ENCODE data around the gene PDE4D.
"Not testable (repeated sequence)": the region's sequence is repeated elsewhere in the genome, so short reads cannot be mapped to it uniquely, and the experiment has no call there.

Gene PDE4D

GRCh38 chr5:59682542-59682941, 211.0 kb downstream of the PDE4D start:
- TF ChIP-seq CTCF (IDR thresholded peaks at IDR 0.05; ENCODE audit: low read depth, low read length), result no peak
- Histone ChIP-seq H3K4me3 (ENCODE audit: low read depth, low read length) (no peak overlapping the region), H3K27ac (peak overlapping the region; percentile 29)

GRCh38 chr5:59678943-59679342, 214.6 kb downstream of the PDE4D start:
- Histone ChIP-seq H3K4me3 (ENCODE audit: low read depth, low read length) (no peak overlapping the region), H3K9me3 (ENCODE audit: severe bottlenecking) (no peaks in the 10 kb centered on the region), H3K27ac (no peak overlapping the region), H3K36me3 (no peaks in the 10 kb centered on the region), H3K27me3 (ENCODE audit: insufficient read depth, low read depth, severe bottlenecking) (no peaks in the 10 kb centered on the region)
- DNase-seq, result no peak
- TF ChIP-seq CTCF (IDR thresholded peaks at IDR 0.05; ENCODE audit: low read depth, low read length), result no peak

More at GRCh38 chr5:59682542-59682941, 211.0 kb downstream of the PDE4D start:
- DNase-seq, result no peak
- Histone ChIP-seq H3K27me3 (ENCODE audit: insufficient read depth, low read depth, severe bottlenecking) (no peaks in the 10 kb centered on the region), H3K36me3 (no peaks in the 10 kb centered on the region), H3K9me3 (ENCODE audit: severe bottlenecking) (no peaks in the 10 kb centered on the region)

GRCh38 chr5:59674763-59675162, 218.8 kb downstream of the PDE4D start:
- Histone ChIP-seq H3K27me3 (ENCODE audit: insufficient read depth, low read depth, severe bottlenecking) (no peaks in the 10 kb centered on the region), H3K4me3 (ENCODE audit: low read depth, low read length) (no peak overlapping the region), H3K9me3 (ENCODE audit: severe bottlenecking) (no peaks in the 10 kb centered on the region), H3K36me3 (no peaks in the 10 kb centered on the region), H3K27ac (no peak overlapping the region)
- TF ChIP-seq CTCF (IDR thresholded peaks at IDR 0.05; ENCODE audit: low read depth, low read length), result no peak
- no peak for DNase-seq

- H3K4me3 ChIP-seq (ENCODE audit: low read depth, low read length), result no peak overlapping the region
- TF ChIP-seq CTCF (IDR thresholded peaks at IDR 0.05; ENCODE audit: low read depth, low read length), result peak; percentile 51
- H3K9me3 ChIP-seq (ENCODE audit: severe bottlenecking), result no peaks in the 10 kb centered on the region
- H3K36me3 ChIP-seq, result no peaks in the 10 kb centered on the region
- H3K27ac ChIP-seq, result no peak overlapping the region
- no peaks in the 10 kb centered on the region for H3K27me3 ChIP-seq (ENCODE audit: insufficient read depth, low read depth, severe bottlenecking)
- no peak for DNase-seq
Observed at GRCh38 chr5:59673438-59674058, 220.0 kb downstream of the PDE4D start.

DNA sequence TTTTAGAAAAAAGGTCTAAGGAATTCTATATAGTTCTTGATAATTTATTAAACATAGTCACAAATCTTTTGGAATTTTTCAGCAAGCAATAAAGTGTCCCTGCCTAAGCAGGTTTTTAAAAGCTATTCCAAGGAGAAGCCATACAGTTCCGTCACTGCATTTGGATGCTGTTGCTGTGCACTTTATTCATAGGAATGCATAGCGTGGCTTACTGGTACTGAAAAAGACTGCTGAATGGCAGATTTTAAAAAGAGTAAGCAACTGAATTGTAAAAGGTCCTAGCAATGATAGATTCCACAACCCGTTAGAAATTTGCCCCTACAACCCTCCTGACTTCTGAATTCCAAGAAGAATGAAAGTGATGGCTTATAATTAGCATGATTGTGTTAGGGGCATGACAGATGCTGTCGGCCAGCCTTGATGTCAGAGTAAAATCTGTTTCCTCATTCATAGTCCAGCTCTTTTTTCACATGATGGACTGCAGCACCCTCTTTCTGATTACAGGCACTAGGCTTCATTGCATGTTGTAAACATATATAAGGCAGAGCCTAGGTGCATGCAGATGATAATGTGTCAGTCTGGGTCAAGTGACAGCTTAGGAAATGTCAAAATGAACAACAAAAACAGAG, 227.0 kb downstream of the PDE4D start:
- TF ChIP-seq CTCF (IDR thresholded peaks at IDR 0.05; ENCODE audit: low read depth, low read length), result no peak
- no peaks in the 10 kb centered on the region for H3K9me3 ChIP-seq (ENCODE audit: severe bottlenecking)
- H3K27ac ChIP-seq, result no peak overlapping the region
- H3K4me3 ChIP-seq (ENCODE audit: low read depth, low read length), result no peak overlapping the region
- no peak for DNase-seq
- H3K27me3 ChIP-seq (ENCODE audit: insufficient read depth, low read depth, severe bottlenecking), result no peaks in the 10 kb centered on the region
- no peaks in the 10 kb centered on the region for H3K36me3 ChIP-seq

DNA sequence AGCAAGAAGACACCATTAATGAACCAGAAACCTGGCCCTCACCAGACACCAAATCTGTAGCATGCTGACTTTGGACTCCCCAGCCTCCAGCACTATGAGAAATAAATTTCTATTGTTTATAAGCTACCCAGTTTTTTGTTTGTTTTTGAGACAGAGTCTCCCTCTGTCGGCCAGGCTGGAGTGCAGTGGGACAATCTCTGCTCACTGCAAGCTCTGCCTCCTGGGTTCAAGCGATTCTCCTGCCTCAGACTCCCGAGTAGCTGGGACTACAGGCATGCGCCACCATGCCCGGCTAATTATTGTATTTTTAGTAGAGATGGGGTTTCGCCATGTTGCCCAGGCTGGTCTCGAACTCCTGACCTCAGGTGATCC, 227.7 kb downstream of the PDE4D start:
- H3K27ac ChIP-seq; H3K9me3 ChIP-seq (ENCODE audit: severe bottlenecking); H3K27me3 ChIP-seq (ENCODE audit: insufficient read depth, low read depth, severe bottlenecking); H3K4me3 ChIP-seq (ENCODE audit: low read depth, low read length); H3K36me3 ChIP-seq; DNase-seq: not testable (repeated sequence)
